HG03064 (cell line): ENCODE results near the gene ZNRF2.
"Not testable (repeated sequence)": the region's sequence is repeated elsewhere in the genome, so short reads cannot be mapped to it uniquely, and the experiment has no call there.

Source experiments
- ATAC-seq: cut with Tn5 transposase; IDR thresholded peaks from one replicate; pipeline ENCODE4 v1.9.1; 2021; ENCODE audit warnings: low read depth; ENCODE audit not compliant: unreplicated experiment

Gene ZNRF2

DNA sequence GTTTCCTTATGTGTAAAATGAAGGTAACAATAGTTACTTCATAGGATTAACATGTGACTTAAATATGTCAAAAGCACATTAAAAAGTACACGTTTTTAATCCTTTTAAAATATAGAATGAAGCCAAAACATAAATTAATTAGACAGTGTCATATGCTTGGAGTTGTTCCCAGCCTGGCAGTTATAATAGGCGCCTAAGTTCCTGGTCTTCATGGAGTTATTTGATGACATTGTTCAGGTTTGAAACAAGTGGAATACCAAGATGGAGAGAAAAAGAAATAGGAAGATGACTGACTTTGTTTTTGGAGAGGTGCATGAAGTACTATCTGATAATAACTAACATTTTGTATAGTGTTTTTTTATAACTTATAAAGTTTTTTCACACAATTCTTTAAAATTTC is 67.3 kb downstream of the ZNRF2 start:
- ATAC-seq: no peak

- no peak for ATAC-seq
Observed at GRCh38 chr7:30352169-30352568, 67.8 kb downstream of the ZNRF2 start.

DNA sequence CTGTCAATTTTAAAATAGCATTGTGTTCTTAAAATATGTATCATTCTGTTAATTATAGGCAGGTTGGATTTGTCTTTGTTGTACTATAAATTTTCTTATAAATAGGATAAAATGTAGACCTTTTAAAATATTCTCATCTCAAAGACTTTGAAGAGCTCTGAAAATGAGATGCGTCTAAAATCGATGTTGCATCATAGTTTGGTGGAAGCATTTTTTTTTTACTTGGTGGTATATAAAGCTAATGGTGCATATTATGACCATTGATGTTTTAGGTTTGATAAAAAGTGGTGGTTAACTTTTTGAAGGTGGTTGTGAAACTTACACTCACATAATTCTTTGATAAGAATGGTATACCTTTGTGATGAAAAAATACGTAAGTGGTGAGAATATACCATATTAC is 69.1 kb downstream of the ZNRF2 start:
- no peak for ATAC-seq

DNA sequence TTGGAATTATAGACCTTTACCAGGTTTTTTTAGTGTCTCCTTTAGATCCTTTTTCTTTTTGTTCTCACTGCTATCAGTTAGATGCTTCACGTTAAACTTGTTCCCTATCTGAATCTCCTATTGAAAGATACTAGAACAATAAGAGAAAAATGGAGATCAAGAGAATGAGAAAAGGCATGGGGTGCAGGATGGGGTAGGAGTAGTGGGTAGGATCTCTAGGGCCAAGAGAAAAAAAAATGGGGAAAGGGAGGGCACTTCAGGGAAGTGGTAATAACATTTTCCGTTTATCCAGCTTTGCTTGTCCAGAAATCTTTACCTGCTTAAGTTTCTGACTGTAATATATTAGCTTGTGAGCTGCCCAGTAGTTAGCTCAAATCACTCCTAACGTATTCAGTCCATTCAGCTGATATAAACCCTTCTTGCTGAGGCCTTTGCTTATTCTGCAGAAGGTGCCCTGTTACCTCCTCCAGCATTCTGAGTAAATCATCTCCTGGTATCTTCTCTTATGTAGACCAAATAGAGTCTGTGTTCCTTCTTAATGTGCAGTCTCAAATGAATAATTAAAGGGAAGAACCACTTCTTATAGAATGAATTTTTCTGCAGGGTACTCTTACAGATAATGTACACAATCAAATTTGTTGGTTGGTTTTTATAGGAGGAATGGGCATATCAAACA is 69.7 kb downstream of the ZNRF2 start:
- no peak for ATAC-seq

GRCh38 chr7:30354791-30355190 is 70.4 kb downstream of the ZNRF2 start:
- ATAC-seq: no peak

DNA sequence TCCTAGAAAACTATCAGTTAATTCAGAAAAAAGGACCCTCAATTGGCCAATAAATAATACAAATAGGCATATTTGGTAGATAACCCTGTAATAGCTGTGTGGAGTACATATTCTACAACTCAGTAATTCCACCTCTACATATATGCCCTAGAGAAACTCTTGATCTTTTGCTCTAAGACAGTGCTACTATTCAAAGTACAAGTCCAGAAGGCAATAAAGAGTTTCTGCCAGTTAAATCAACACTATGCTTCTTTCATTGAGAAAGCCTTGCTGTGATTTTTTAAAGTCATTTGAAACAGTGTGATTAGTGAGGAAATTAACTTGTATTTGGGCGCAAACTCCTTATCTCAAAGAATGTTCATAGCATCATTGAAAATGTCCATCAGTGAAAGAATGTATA is 75.6 kb downstream of the ZNRF2 start:
- no peak for ATAC-seq

DNA sequence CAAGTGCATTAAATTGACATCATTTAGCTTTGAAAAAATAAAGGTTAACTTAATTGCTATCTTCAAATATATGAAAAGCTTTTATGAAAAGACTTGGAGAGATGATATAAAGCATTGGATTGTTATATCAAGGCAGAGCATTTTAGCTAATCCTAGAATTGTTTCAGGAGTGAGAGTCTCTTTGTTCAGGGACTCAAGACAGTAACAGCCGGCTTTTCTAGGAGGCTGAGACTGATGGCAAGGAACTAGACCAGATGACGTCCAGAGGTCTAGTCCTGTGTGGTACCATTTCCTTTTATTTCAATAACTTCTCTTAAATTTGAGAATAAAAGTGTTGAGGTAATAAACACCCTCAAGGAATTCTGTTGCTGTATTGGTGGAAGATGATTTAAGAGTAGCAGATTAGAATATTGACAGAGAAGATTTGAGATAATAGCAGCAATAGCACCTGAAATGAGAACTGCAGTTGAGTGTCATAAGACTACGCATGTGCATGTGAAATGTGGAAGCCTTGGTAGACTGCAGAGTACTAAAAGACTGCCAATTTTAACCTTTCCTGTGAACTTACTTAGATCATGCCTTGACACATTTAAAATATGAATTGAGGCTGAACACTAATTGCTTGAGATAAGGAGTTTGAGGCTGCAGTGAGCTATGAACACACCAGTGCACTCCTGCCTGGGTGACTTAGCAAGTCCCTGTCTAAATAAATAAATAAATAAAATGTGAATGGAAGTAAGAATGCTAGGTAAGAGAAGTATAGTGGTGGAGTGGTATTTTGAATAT is 79.6 kb downstream of the ZNRF2 start:
- no peak for ATAC-seq

- no peak for ATAC-seq
Observed at GRCh38 chr7:30364773-30365172, 80.4 kb downstream of the ZNRF2 start.

- no peak for ATAC-seq
Observed at GRCh38 chr7:30365621-30366020, 81.2 kb downstream of the ZNRF2 start.

- no peak for ATAC-seq
Observed at GRCh38 chr7:30366606-30367005, 82.2 kb downstream of the ZNRF2 start.

- ATAC-seq: no peak
Observed at GRCh38 chr7:30367561-30367960, 83.2 kb downstream of the ZNRF2 start.

- no peak for ATAC-seq
Observed at GRCh38 chr7:30369879-30370278, 85.5 kb downstream of the ZNRF2 start.

GRCh38 chr7:30371321-30371720 is 86.9 kb downstream of the ZNRF2 start:
- no peak for ATAC-seq

DNA sequence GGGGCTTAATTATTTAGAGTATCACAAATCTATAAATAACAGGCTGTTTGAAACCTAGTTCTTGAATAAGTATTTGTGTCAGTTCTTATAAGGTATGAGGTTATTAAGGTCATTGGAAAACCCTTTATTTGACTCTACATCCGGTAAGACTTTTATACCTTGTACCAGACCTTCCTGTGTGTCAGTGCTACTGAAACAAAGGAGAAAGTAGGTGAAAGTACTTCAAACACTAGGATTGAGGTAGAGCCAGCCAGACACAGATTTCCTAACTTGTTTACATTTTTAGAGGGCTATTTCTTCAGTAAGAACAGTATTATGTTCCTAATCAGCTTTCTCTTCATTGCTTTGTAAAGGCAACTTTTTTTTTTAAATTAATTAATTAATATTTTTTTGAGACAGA is 93.9 kb downstream of the ZNRF2 start:
- no peak for ATAC-seq

DNA sequence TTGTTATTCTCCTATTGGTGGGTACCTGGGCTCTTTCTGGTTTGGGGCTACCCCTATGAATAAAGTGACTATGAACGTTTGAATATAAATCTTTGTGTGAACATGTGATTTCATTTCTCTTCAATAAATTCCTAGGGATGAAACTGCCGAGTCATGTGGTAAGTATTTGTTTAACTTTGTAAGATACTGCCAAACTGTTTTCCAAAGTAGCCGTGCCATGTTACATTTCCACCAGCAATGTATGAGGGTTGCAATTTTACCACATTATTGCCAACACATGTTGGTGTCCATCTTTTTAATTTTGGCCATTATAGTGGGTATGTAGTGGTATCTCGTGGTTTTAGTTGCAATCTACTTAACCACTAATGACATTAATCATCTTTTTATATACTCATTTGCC is 94.7 kb downstream of the ZNRF2 start:
- no peak for ATAC-seq

- no peak for ATAC-seq
Observed at GRCh38 chr7:30379741-30380140, 95.3 kb downstream of the ZNRF2 start.

- ATAC-seq: no peak
Observed at GRCh38 chr7:30380294-30380693, 95.9 kb downstream of the ZNRF2 start.

GRCh38 chr7:30380824-30381223 is 96.4 kb downstream of the ZNRF2 start:
- not testable (repeated sequence) for ATAC-seq

GRCh38 chr7:30382607-30383006 is 98.2 kb downstream of the ZNRF2 start:
- ATAC-seq: no peak

- ATAC-seq: no peak
Observed at GRCh38 chr7:30389791-30390190, 105.4 kb downstream of the ZNRF2 start.

GRCh38 chr7:30390736-30391636 is 106.6 kb downstream of the ZNRF2 start:
- ATAC-seq: no peak
